Left ventricle myocardium inferior (tissue), 1 donor: ENCODE results near the gene PIK3CB. TPM values are rescaled to one million over a fixed set of nuclear protein-coding genes. Genes with fewer than 3 reads are reported as not detected.
A peak's percentile ranks its signal among the peaks of the same experiment; 100 is the strongest.

Source experiments
- DNase-seq: peaks from one replicate; pipeline ENCODE4 v3.0.0-alpha.2; 2020
- H3K27ac ChIP-seq: fragments of 200-600 bp; replicated peaks from 2 replicates; pipeline ENCODE4 v1.8.0; 2021
- H3K27me3 ChIP-seq: fragments of 200-600 bp; 2 replicates; pipeline ENCODE4 v1.8.0; 2021; ENCODE audit warnings: low read depth
- H3K36me3 ChIP-seq: fragments of 200-600 bp; 2 replicates; pipeline ENCODE4 v1.8.0; 2021
- H3K4me1 ChIP-seq: fragments of 200-600 bp; 2 replicates; pipeline ENCODE4 v1.8.0; 2021
- H3K4me3 ChIP-seq: fragments of 200-600 bp; 2 replicates; pipeline ENCODE4 v1.8.0; 2021; ENCODE audit warnings: mild to moderate bottlenecking, moderate library complexity
- H3K9me3 ChIP-seq: fragments of 200-600 bp; replicated peaks from 2 replicates; pipeline ENCODE4 v1.8.0; 2021
- intact Hi-C: fragments of 100-400 bp; cut with micrococcal nuclease; formaldehyde crosslinking; loops from one replicate; pipeline ENCODE4 v1.11.0; 2022
- total RNA-seq: library from RNA; stranded (reverse); fragmentation: NEBNext Ultra II Directional; extraction: Animal tissue kit (Norgen Biotek cat#: 25700); gene quantifications from one replicate; pipeline ENCODE4 v1.2.1, GENCODE V29; 2021
- TF ChIP-seq, protein P1 (sequence below): fragments of 200-600 bp; IDR thresholded peaks from 2 replicates; pipeline ENCODE4 v1.8.0; 2021; ENCODE audit warnings: antibody characterized with exemption, mild to moderate bottlenecking, borderline replicate concordance
- donor health status: DM: no; HTN: yes; CAD: no; lungs with severe emphysema.

PIK3CB gene
- total RNA-seq, 1 donor from 2014 or later: 31.5 TPM

DNA sequence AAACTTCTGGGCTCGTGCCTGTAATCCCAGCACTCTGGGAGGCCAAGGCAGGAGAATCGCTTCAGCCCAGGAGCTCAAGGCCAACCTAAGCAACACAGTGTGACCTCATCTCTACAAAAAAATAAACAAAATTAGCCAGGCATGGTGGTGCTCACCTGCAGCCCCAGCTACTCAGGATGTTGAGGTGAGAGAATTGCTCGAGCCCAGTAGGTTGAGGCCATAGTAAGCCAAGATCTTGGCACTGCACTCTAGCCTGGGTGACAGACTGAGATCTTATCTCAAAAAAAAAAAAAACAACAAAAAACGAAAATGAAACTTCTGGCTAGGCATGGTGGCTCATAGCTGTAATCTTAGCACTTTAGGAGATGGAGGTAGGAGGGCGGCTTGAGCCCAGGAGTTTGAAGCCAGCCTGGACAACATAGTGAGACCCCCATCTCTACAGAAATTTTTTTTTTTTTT, 53.7 kb downstream of the PIK3CB start:
- Histone ChIP-seq H3K4me3 (no peak overlapping the region), H3K9me3 (no peaks in the 10 kb centered on the region), H3K27me3 (no peaks in the 10 kb centered on the region), H3K36me3 (no peaks in the 10 kb centered on the region), H3K27ac (no peak overlapping the region), H3K4me1 (peaks cover 35% of the 10 kb centered on the region)
- DNase-seq: no peak
- TF ChIP-seq, protein P1, sequence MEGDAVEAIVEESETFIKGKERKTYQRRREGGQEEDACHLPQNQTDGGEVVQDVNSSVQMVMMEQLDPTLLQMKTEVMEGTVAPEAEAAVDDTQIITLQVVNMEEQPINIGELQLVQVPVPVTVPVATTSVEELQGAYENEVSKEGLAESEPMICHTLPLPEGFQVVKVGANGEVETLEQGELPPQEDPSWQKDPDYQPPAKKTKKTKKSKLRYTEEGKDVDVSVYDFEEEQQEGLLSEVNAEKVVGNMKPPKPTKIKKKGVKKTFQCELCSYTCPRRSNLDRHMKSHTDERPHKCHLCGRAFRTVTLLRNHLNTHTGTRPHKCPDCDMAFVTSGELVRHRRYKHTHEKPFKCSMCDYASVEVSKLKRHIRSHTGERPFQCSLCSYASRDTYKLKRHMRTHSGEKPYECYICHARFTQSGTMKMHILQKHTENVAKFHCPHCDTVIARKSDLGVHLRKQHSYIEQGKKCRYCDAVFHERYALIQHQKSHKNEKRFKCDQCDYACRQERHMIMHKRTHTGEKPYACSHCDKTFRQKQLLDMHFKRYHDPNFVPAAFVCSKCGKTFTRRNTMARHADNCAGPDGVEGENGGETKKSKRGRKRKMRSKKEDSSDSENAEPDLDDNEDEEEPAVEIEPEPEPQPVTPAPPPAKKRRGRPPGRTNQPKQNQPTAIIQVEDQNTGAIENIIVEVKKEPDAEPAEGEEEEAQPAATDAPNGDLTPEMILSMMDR: no peak
- intact Hi-C loops: no loop called here

DNA sequence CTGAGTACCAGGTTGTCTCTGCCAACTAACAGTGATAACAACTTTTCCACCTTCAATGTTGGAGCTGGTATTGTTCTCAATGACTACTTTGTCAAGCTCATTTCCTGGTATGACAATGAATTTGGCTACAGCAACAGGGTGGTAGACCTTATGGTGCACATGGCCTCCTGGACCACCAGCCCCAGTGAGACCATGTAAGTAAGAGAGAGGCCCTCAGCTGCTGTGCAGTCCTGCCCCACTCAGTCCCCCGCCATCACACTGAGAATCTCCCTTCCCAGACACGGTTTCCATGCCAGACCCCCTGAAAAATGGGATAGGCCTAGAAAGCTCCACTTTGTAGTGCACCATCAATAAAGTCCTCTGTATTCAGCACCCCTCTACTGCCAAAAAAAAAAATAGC, 56.1 kb downstream of the PIK3CB start:
- no peaks in the 10 kb centered on the region for H3K36me3 ChIP-seq
- H3K27me3 ChIP-seq: no peaks in the 10 kb centered on the region
- no peaks in the 10 kb centered on the region for H3K9me3 ChIP-seq
- DNase-seq: no peak
- H3K4me1 ChIP-seq: peaks cover 58% of the 10 kb centered on the region
- intact Hi-C loops: no loop called here
- H3K27ac ChIP-seq: no peak overlapping the region
- no peak overlapping the region for H3K4me3 ChIP-seq
- TF ChIP-seq, protein P1: no peak

DNA sequence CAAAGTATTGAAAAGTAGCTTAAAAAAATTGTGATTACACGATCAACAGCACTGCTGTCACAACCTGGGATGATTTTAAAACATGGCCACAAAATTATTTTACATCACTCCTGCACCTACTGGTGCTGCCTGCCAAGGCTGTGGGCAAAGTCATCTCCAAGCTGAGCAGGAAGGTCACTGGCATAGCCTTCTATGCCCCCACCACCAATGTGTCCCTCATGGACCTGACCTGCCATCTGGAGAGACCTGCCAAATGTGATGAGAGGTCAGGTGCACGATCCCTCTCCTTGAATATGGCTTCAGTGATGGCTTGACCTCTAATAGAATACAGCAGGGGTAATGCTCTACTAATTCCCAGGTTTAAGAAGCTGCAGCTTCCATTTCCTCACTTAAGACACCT, 57.8 kb downstream of the PIK3CB start:
- H3K4me1 ChIP-seq: peaks cover 44% of the 10 kb centered on the region
- intact Hi-C loops: no loop called here
- TF ChIP-seq, protein P1: no peak
- DNase-seq: no peak
- H3K27me3 ChIP-seq: no peaks in the 10 kb centered on the region
- no peaks in the 10 kb centered on the region for H3K36me3 ChIP-seq
- no peak overlapping the region for H3K27ac ChIP-seq
- H3K9me3 ChIP-seq: no peaks in the 10 kb centered on the region
- no peak overlapping the region for H3K4me3 ChIP-seq

DNA sequence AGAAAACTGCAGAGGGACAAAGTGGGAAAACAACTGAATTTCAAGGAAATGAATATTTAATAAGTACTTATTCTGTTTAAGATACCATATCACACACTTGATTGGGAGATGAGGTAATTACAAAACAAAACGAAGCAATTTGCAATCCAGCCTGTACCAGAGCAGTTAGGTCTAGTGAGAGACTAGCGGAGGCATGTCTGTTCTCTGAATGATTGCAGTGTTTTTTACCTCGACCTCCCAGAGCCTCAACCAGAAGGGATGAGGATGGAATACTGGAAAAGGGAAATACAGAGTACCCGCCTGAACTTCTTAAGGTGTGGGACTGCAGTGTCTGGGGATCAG, 59.5 kb downstream of the PIK3CB start:
- DNase-seq: no peak
- TF ChIP-seq, protein P1: no peak
- Histone ChIP-seq H3K27ac (peak overlapping the region; percentile 71), H3K36me3 (no peaks in the 10 kb centered on the region), H3K9me3 (no peaks in the 10 kb centered on the region), H3K27me3 (no peaks in the 10 kb centered on the region), H3K4me1 (peaks cover 35% of the 10 kb centered on the region), H3K4me3 (no peak overlapping the region)
- intact Hi-C loops: no loop called here

DNA sequence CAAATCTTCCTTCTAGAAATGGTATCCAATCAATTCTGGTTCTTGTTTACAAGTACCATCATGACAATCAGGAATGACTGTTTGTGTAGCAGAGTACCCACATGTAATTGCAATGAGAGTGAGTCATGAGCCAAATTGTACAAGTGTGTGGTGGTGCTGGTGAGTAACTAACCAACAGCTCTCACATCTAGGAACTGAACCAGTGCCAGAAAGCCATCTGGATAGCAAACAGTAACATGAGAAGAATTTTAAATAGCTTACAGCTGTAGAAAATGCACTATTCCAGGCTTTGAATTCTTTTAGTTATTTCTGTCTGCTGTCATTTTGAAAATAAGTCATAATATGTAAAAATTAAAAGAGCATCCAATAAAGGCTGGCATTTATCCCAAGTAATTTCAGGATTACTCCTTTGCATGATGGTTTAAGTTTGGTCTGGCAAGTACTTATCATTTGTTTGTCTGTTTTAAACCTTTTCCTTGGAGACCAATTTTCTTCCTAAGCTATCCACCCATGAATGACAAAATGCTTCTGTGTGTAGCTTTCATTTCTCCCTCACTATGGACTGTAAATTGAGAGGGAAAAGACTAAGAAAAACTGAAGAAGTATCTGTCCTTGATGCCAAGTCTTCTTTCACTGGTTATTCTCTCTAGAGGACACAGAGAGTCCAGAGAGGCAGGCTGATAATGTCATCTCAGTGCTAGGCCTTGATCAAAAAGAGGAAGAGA, 60.0 kb downstream of the PIK3CB start:
- peaks cover 35% of the 10 kb centered on the region for H3K4me1 ChIP-seq
- TF ChIP-seq, protein P1: no peak
- no peaks in the 10 kb centered on the region for H3K27me3 ChIP-seq
- H3K27ac ChIP-seq: peak overlapping the region; percentile 71
- H3K4me3 ChIP-seq: no peak overlapping the region
- no peaks in the 10 kb centered on the region for H3K36me3 ChIP-seq
- H3K9me3 ChIP-seq: no peaks in the 10 kb centered on the region
- DNase-seq: no peak
- intact Hi-C loops: no loop called here
